ENCODE results near the gene DUOX1.

DNA sequence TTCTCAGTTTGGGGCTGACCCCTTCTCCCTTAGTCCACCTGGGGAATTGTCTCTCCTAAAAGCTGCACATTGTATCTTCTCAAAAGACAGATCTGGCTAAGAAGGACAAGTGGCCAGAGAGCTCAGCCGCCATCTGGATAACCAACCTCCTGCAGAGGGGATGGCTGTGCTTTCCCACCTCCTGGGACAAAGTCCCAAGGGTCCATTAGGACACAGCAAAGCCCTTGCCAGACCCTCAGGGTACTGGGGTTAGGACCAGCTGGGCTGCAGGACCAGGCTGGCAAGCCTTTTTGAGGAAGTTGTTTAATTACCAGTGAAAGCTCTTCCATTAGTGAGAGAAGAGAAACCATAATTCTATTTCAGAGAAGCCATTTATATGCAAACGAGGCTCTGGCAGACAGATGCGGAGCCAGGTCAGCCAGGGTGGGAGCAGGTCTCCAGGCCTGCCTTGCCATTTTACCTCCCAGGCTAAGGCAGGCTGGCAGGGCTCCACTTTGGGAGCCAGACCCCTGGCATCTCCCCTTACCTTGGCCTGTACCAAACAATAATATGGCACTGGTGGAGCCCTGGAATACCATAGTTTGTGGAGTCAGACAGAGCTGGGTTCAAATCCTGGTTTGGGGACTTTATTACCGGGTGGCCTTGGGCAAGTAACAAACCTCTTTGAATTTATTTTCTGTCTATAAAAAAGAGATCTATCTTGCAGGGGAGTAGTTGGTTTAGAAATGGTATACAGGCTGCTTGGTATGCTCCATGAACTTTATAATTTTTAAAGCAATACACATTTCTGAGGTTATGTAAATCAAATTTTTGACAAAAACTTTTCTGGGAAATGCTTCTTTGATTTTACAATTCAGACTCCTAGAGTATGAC lies 40.0 kb downstream of the DUOX1 start:
- TF ChIP-seq ZFX (IDR thresholded peaks at IDR 0.05) (no peak), FOSL1 (IDR thresholded peaks at IDR 0.05; ENCODE audit: low read depth) (no peak), POLR2AphosphoS5 (IDR thresholded peaks at IDR 0.05; ENCODE audit: low read depth, low read length) (no peak), EZH2phosphoT487 (IDR thresholded peaks at IDR 0.05; ENCODE audit: borderline replicate concordance) (no peak), ELF1 (IDR thresholded peaks at IDR 0.05; ENCODE audit: borderline replicate concordance, low read depth) (no peak), SP1 (IDR thresholded peaks at IDR 0.05; ENCODE audit: low read depth) (no peak)
- TF ChIP-seq, protein P1, sequence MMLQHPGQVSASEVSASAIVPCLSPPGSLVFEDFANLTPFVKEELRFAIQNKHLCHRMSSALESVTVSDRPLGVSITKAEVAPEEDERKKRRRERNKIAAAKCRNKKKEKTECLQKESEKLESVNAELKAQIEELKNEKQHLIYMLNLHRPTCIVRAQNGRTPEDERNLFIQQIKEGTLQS (IDR thresholded peaks at IDR 0.05), result no peak
- TF ChIP-seq, protein P2, sequence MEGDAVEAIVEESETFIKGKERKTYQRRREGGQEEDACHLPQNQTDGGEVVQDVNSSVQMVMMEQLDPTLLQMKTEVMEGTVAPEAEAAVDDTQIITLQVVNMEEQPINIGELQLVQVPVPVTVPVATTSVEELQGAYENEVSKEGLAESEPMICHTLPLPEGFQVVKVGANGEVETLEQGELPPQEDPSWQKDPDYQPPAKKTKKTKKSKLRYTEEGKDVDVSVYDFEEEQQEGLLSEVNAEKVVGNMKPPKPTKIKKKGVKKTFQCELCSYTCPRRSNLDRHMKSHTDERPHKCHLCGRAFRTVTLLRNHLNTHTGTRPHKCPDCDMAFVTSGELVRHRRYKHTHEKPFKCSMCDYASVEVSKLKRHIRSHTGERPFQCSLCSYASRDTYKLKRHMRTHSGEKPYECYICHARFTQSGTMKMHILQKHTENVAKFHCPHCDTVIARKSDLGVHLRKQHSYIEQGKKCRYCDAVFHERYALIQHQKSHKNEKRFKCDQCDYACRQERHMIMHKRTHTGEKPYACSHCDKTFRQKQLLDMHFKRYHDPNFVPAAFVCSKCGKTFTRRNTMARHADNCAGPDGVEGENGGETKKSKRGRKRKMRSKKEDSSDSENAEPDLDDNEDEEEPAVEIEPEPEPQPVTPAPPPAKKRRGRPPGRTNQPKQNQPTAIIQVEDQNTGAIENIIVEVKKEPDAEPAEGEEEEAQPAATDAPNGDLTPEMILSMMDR (IDR thresholded peaks at IDR 0.05 in 2 of 3, conservative IDR thresholded peaks at IDR 0.05 in 1 of 3; ENCODE audit: borderline replicate concordance in 1 of 3, insufficient read depth in 1 of 3, low read depth in 2 of 3, low read length in 2 of 3), result no peak
- TF ChIP-seq, protein P3, sequence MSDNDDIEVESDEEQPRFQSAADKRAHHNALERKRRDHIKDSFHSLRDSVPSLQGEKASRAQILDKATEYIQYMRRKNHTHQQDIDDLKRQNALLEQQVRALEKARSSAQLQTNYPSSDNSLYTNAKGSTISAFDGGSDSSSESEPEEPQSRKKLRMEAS (IDR thresholded peaks at IDR 0.05), result no peak

All from HCT116 (cell line).